ENCODE data around the gene XIRP1. TPM values are rescaled to one million over a fixed set of nuclear protein-coding genes. Genes with fewer than 3 reads are reported as not detected.

XIRP1 gene
- total RNA-seq, result not detected

- no peak for TF ChIP-seq CTCF (IDR thresholded peaks at IDR 0.05; ENCODE audit: low read depth)
Observed at GRCh38 chr3:39192490-39193092, at the start of gene XIRP1. Gene XIRP1 (minus strand): TSS chr3:39192595. CDS start chr3:39189445, 3,150 bp downstream.

- no peak for TF ChIP-seq CTCF (IDR thresholded peaks at IDR 0.05; ENCODE audit: low read depth)
Observed at GRCh38 chr3:39241561-39241960, 49.2 kb upstream of the XIRP1 start.

- TF ChIP-seq CTCF (IDR thresholded peaks at IDR 0.05; ENCODE audit: low read depth), result no peak
Observed at GRCh38 chr3:39237027-39237426, 44.6 kb upstream of the XIRP1 start.

GRCh38 chr3:39234651-39235050, 42.3 kb upstream of the XIRP1 start:
- no peak for TF ChIP-seq CTCF (IDR thresholded peaks at IDR 0.05; ENCODE audit: low read depth)

GRCh38 chr3:39232859-39233258, 40.5 kb upstream of the XIRP1 start:
- TF ChIP-seq CTCF (IDR thresholded peaks at IDR 0.05; ENCODE audit: low read depth), result no peak

- TF ChIP-seq CTCF (IDR thresholded peaks at IDR 0.05; ENCODE audit: low read depth), result no peak
Observed at GRCh38 chr3:39230453-39230852, 38.1 kb upstream of the XIRP1 start.

- no peak for TF ChIP-seq CTCF (IDR thresholded peaks at IDR 0.05; ENCODE audit: low read depth)
Observed at GRCh38 chr3:39228496-39228895, 36.1 kb upstream of the XIRP1 start.
